GM12872 (cell line): ENCODE data around the gene CLCA2.

ENCODE experiments used
- CTCF ChIP-seq: IDR thresholded peaks from 3 replicates; pipeline ENCODE4 v1.5.1; 2011; ENCODE audit warnings: low read depth, mild to moderate bottlenecking, low read length, moderate library complexity; ENCODE audit not compliant: insufficient read depth

Gene CLCA2

GRCh38 chr1:86430376-86430775, 6.4 kb downstream of the CLCA2 start:
- TF ChIP-seq CTCF, result no peak

DNA sequence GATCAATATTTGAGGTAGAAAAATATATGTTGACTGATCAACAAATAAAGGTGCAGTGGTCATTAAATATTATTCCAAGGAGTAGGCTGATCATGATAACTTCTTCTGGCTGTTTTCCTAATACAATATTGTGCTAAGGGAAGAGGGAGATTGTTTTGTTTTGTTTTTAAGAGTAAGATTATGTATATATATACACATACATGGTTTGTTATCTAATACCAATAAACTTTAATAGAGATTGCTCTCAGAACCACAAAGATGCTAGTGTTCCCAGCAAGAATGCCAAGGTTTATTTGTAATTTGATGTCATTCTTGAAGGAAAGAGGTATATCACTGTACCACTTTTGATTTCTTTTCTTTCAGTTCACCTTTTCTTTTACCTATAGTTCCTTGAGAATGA, 10.1 kb downstream of the CLCA2 start:
- TF ChIP-seq CTCF, result no peak

DNA sequence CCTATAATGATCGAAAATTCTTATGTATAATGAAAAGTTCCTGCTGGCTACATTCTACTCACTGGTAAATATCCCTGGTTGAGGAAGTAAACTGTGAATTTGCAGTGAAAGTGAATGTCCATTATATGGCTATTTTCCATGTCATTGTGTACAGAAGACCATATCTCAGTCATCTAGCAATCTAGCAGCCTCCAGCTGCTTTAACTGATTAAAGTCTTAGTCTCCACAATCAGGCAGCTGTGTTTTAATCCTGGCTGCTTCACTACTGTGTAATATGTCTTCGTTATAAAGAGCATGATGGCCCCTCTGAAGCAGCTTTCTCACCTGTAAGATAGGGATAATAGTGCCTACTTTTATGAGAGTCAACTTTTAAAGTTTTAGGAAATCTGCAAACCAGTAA, 11.4 kb downstream of the CLCA2 start:
- no peak for TF ChIP-seq CTCF

DNA sequence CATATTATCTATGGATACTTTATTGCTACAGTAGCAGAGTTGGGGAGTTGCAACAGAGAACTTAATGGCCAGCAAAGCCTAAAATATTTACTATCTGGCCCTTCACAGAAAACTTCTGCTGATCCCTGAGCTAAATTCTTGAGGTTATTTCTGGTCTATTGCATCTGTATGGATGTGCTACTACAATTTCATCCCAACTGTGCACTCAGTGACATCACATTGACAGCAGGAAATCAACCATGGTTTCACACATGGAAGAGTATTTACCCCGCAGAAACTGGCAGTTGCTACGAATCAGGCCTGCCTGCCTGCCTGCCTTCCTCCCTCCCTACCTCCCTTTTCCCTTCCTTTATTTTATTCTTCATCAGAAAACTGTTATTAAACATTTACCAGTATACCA, 12.1 kb downstream of the CLCA2 start:
- no peak for TF ChIP-seq CTCF

- TF ChIP-seq CTCF, result no peak
These were observed 17.6 kb downstream of the CLCA2 start for GRCh38 chr1:86441581-86441980.

DNA sequence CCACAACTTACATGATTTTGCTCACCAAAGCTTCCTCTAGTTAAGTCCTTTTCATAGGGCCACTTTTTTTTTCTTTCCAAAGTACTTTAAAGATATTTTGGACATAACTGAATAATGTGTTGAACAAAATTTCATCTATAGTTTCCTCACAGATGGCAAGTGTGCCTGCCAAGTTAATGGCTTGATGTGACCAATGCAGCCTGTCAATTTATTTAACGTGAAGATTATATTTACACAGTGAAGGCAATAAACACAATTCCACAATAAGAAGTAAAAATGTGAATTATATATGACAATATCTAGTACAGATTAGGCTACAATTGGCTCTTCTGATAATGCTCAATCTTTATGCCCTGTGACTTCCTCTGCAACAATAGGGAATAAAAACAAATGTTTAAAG, 18.0 kb downstream of the CLCA2 start:
- no peak for TF ChIP-seq CTCF

- TF ChIP-seq CTCF, result no peak
These were observed 21.9 kb downstream of the CLCA2 start for GRCh38 chr1:86445919-86446318.

- TF ChIP-seq CTCF, result no peak
These were observed 23.3 kb downstream of the CLCA2 start for GRCh38 chr1:86447198-86447790.
